GM10266 (cell line): Measurements from ENCODE around the gene MAP2K4.

Experiments used
- DNase-seq: peaks from one replicate; pipeline ENCODE4 v3.0.0; 2012; ENCODE audit errors: extremely low spot score
- CTCF ChIP-seq: IDR thresholded peaks from 2 replicates; pipeline ENCODE4 v1.5.1; 2012; ENCODE audit warnings: mild to moderate bottlenecking, low read depth; ENCODE audit not compliant: control insufficient read depth, insufficient read depth; ENCODE audit errors: missing control alignments

Gene MAP2K4

DNA sequence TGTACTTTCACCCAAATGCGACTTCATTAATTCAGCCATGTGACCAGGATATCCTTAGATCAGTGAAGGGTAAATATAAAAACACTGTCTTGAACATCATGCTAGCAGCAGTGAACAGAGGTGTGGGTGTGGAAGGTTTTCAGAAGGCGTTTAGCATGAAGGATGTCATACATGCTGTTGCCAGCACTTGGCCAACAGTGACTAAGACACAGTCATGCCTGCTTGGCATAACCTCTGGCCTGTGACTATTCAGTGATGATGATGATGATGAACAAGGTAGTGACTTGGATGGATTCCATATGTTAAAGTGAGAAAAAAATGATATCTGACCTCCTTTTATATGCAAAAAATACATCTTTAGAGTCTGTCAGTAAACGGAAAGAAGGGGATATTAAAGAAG is 97.9 kb downstream of the MAP2K4 start:
- no peak for DNase-seq
- no peak for TF ChIP-seq CTCF

DNA sequence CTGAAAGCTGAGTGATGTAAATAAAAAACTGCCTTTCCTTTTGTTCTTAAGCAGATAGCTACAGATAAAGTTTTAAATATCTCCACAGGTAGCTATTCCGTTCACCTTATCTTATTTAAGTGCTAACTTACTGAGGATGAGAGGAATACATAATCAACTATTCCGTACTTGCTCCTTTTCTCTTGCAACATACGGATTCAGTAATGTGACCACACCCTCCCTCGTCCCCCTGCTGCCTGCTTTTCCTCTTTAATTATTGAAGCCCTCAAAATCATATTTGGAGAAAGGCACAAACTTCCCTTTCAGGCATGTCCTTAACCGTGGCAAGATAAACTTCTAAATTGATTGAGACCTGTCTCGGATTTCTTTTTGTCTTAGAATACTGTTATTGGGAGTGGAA is 101.4 kb downstream of the MAP2K4 start:
- no peak for TF ChIP-seq CTCF
- no peak for DNase-seq

- no peak for DNase-seq
- no peak for TF ChIP-seq CTCF
Measured at GRCh38 chr17:12127177-12127576, 106.5 kb downstream of the MAP2K4 start.

GRCh38 chr17:12127667-12128066 is 107.0 kb downstream of the MAP2K4 start:
- DNase-seq: no peak
- TF ChIP-seq CTCF: no peak

DNA sequence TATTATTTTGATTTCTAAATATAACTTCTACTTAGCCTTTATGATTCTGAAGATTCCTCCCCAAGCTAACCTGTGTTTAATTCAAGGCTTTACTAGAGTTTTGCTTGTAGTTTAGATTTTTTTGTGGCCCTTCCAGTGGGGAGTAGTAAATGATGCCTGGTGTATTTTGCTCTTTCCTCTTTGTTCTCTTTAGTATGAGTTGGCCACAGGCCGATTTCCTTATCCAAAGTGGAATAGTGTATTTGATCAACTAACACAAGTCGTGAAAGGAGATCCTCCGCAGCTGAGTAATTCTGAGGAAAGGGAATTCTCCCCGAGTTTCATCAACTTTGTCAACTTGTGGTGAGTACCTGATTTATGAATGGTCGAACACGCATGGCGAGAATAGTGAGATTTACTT is 108.3 kb downstream of the MAP2K4 start:
- DNase-seq: no peak
- no peak for TF ChIP-seq CTCF

DNA sequence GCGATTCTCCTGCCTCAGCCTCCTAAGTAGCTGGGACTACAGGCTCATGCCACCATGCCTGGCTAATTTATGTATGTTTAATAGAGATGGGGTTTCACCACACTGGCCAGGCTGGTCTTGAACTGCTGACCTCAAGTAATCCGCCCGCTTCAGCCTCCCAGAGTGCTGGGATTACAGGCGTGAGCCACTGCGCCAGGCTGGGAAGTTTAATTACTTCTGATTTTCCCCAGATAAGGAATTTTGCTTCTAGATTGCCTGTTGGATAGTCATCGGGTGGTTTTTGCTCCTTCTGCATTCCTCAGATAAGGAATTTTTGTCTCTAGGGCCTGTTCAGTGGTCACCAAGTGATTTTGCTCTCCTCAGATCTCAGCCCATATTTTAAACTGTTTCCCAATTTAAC is 112.5 kb downstream of the MAP2K4 start:
- no peak for DNase-seq
- TF ChIP-seq CTCF: no peak

DNA sequence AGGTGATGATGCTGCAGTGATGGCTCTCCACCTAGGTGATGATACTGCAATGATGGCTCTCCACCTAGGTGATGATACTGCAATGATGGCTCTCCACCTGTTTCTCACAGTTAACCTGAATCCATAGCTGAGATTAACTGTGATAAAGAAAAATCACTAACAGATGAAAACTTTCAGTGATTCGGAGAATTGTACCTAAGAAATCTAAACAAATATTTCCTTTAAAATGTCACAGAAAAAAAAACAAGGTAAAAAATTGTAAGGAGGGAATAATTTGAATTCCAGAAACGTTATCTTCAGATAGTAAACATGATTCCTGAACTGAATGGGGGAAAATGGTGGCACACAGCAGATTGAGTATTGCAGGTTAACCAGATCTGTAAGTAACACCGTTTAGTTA is 113.4 kb downstream of the MAP2K4 start:
- TF ChIP-seq CTCF: no peak
- no peak for DNase-seq
